K562 (cell line): ENCODE results near the gene NTN1. TPM values are rescaled to one million over a fixed set of nuclear protein-coding genes. Genes with fewer than 3 reads are reported as not detected.

Source experiments
- ATAC-seq: fragments of 200-7000 bp; cut with Tn5 transposase; 3 replicates; pipeline ENCODE4 v1.9.1; 2020; ENCODE audit warnings: moderate library complexity
- BruUV-seq: library from RNA; stranded (reverse); fragments of 400-500 nt; replicated peaks from 2 replicates; lab custom pipeline; 2021; lab: Mats Ljungman, UMichigan
- CTCF ChIA-PET: fragments of 300-600 bp; formaldehyde crosslinking; extraction: SDS; loops from one replicate; lab custom pipeline; 2021; ENCODE audit warnings: low intra/inter-chr PET ratio; lab: Yijun Ruan, JAX
- POLR2A ChIA-PET: fragments of 300-600, 350-650 bp; sonication (Branson Sonifier 250); formaldehyde crosslinking; extraction: SDS; loops from one replicate; lab custom pipeline; 2021; ENCODE audit warnings: antibody characterized with exemption, inconsistent platforms; lab: Yijun Ruan, JAX
- DNase-seq, 4 experiments: peaks; one replicate each; pipeline versions ENCODE4 v3.0.0 to v3.0.0-alpha.2; 2011 to 2018; ENCODE audit warnings: low spot score in 3 of 4, mixed read lengths in 3 of 4; ENCODE audit errors: extremely low read depth in 1 of 4
- FAIRE-seq: peaks from 2 replicates; lab custom pipeline; 2011; peaks lifted over from hg19 to GRCh38; lab: Jason Lieb, UNC
- H2AFZ ChIP-seq: 2 replicates; pipeline ENCODE4 v1.6.0; 2011; ENCODE audit warnings: low read depth, low read length, control low read depth, inconsistent platforms
- H3K27ac ChIP-seq: fragments of 200-600 bp; 3 replicates; pipeline ENCODE4 v1.8.0; 2011; ENCODE audit warnings: low read depth, mild to moderate bottlenecking, control low read depth, inconsistent platforms, low read length, moderate library complexity, mixed read lengths; ENCODE audit errors: extremely low read depth
- H3K27me3 ChIP-seq, 2 experiments: fragments of 300-600 bp in 1 of 2; 2 replicates in 1 of 2; 3 replicates in 1 of 2; pipeline versions ENCODE4 v1.6.0 to v1.8.0; 2011; ENCODE audit warnings: inconsistent platforms in 2 of 2, low read length in 2 of 2, mild to moderate bottlenecking in 1 of 2, mixed read lengths in 1 of 2, moderate library complexity in 1 of 2; ENCODE audit not compliant: control insufficient read depth in 2 of 2, insufficient read depth in 2 of 2
- H3K36me3 ChIP-seq: fragments of 300-600 bp; 3 replicates; pipeline ENCODE4 v1.8.0; 2011; ENCODE audit warnings: mild to moderate bottlenecking, low read length, inconsistent platforms; ENCODE audit not compliant: control insufficient read depth, insufficient read depth
- H3K4me1 ChIP-seq, 2 experiments: fragments of 200-600 bp in 1 of 2; replicated peaks in 1 of 2; 2 replicates in 1 of 2; 3 replicates in 1 of 2; pipeline versions ENCODE4 v1.5.1 to v1.8.0; 2011; ENCODE audit warnings: inconsistent platforms in 2 of 2, low read length in 2 of 2, mild to moderate bottlenecking in 1 of 2, mixed read lengths in 1 of 2, moderate library complexity in 1 of 2; ENCODE audit not compliant: control insufficient read depth in 2 of 2, insufficient read depth in 2 of 2
- H3K4me2 ChIP-seq: 2 replicates; pipeline ENCODE4 v1.6.1; 2011; ENCODE audit warnings: low read length, control low read depth, inconsistent platforms, mixed read lengths; ENCODE audit not compliant: insufficient read depth
- H3K4me3 ChIP-seq: fragments of 200-600 bp; sonication (generic), shearing (Covaris generic); 2 replicates; pipeline ENCODE4 v1.5.1; 2016; ENCODE audit warnings: control low read depth, inconsistent platforms
- H3K79me2 ChIP-seq: fragments of 200-600 bp; 3 replicates; pipeline ENCODE4 v1.8.0; 2011; ENCODE audit warnings: low read length, inconsistent platforms; ENCODE audit not compliant: control insufficient read depth, insufficient read depth
- H3K9ac ChIP-seq, 2 experiments: 2 replicates each; pipeline versions ENCODE4 v1.6.0 to v1.6.1; 2011; ENCODE audit warnings: low read depth in 2 of 2, low read length in 2 of 2, control low read depth in 1 of 2, inconsistent platforms in 1 of 2, mild to moderate bottlenecking in 1 of 2, mixed read lengths in 1 of 2; ENCODE audit not compliant: insufficient read depth in 1 of 2
- H3K9me1 ChIP-seq: one replicate; pipeline ENCODE4 v1.6.0; 2011; ENCODE audit warnings: inconsistent platforms, mild to moderate bottlenecking, low read length, moderate library complexity; ENCODE audit not compliant: control insufficient read depth, insufficient read depth
- H3K9me3 ChIP-seq: replicated peaks from 2 replicates; pipeline ENCODE4 v1.5.1; 2011; ENCODE audit warnings: low read depth, low read length, inconsistent platforms; ENCODE audit not compliant: control insufficient read depth, insufficient read depth
- H4K20me1 ChIP-seq: replicated peaks from 2 replicates; pipeline ENCODE4 v1.6.1; 2011; ENCODE audit warnings: low read length, inconsistent platforms, mixed read lengths; ENCODE audit not compliant: control insufficient read depth, insufficient read depth
- TEAD4 ChIP-seq, 2 experiments: sonication (generic) in 1 of 2; formaldehyde crosslinking in 1 of 2; IDR thresholded peaks; 2 replicates each; pipeline versions ENCODE4 v1.6.1 to v1.8.0; 2012 to 2022; ENCODE audit warnings: borderline replicate concordance in 1 of 2, inconsistent platforms in 1 of 2, low read length in 1 of 2, mild to moderate bottlenecking in 1 of 2, missing genetic modification reagents in 1 of 2
- ZHX1 ChIP-seq: fragments of 150-350 bp; conservative IDR thresholded peaks from 2 replicates; pipeline ENCODE4 v1.6.1; 2014; ENCODE audit warnings: low read length
- ZNF282 ChIP-seq: sonication (generic); formaldehyde crosslinking; IDR thresholded peaks from 2 replicates; pipeline ENCODE4 v1.8.1; 2023; ENCODE audit warnings: missing genetic modification reagents
- WGBS: fragments of 100-300 bp; shearing (Covaris generic); methylation state at CpG from one replicate; pipeline ENCODE4 v1.1.6; 2016; ENCODE audit warnings: low coverage, mixed read lengths; ENCODE audit not compliant: insufficient coverage; ENCODE audit errors: missing lambda C conversion rate; 5-methylcytosine and 5-hydroxymethylcytosine counted together
- in situ Hi-C: fragments of 300-500 bp; cut with MboI; formaldehyde crosslinking; loops from 4 replicates; pipeline ENCODE4 v1.15.0; 2018; ENCODE audit warnings: inconsistent platforms, mixed read lengths
- intact Hi-C: fragments of 100-400 bp; cut with micrococcal nuclease; formaldehyde crosslinking; loops from 2 replicates; pipeline ENCODE4 v1.14.2; 2022
- polyA plus RNA-seq, 8 experiments: library from polyadenylated mRNA; depleted of rRNA in 4 of 8; stranded (reverse) in 5 of 8; unstranded in 3 of 8; fragments of >200 nt; fragmentation: Nextera tagmentation in 2 of 8; fragmentation: Illumina TruSeq in 1 of 8; extraction: Ambion mirVana in 2 of 8; extraction: Trizol in 1 of 8; gene quantifications; 2 replicates each; pipeline versions ENCODE4 v1.2.1 to v1.2.3, GENCODE V29; 2011 to 2014; ENCODE audit warnings: inconsistent platforms in 1 of 8, missing spikeins in 1 of 8
- total RNA-seq, 7 experiments: library from RNA; depleted of rRNA in 6 of 7; stranded (reverse); fragments of >200 nt in 6 of 7; fragmentation: Illumina TruSeq in 2 of 7; extraction: Trizol in 2 of 7; gene quantifications; 2 replicates each; pipeline versions ENCODE4 v1.2.1 to v1.2.3, GENCODE V29; 2011 to 2021; ENCODE audit warnings: low replicate concordance in 1 of 7
- TF ChIP-seq, protein P1 (sequence below): sonication (generic); formaldehyde crosslinking; IDR thresholded peaks from 2 replicates; pipeline ENCODE4 v1.8.0; 2023; ENCODE audit warnings: missing genetic modification reagents, mild to moderate bottlenecking, borderline replicate concordance
- TF ChIP-seq, protein P2 (sequence below): fragments of 250-450 bp; sonication (Bioruptor Pico); IDR thresholded peaks from 2 replicates; pipeline ENCODE4 v1.5.0; 2020; ENCODE audit warnings: mild to moderate bottlenecking, borderline replicate concordance

NTN1 gene
- total and polyA plus RNA-seq, 9 of the 15 experiments (the other 6 are each of a cell fraction or from before 2014, with no cell fraction given), result 0.02 TPM; not detected in 8

DNA sequence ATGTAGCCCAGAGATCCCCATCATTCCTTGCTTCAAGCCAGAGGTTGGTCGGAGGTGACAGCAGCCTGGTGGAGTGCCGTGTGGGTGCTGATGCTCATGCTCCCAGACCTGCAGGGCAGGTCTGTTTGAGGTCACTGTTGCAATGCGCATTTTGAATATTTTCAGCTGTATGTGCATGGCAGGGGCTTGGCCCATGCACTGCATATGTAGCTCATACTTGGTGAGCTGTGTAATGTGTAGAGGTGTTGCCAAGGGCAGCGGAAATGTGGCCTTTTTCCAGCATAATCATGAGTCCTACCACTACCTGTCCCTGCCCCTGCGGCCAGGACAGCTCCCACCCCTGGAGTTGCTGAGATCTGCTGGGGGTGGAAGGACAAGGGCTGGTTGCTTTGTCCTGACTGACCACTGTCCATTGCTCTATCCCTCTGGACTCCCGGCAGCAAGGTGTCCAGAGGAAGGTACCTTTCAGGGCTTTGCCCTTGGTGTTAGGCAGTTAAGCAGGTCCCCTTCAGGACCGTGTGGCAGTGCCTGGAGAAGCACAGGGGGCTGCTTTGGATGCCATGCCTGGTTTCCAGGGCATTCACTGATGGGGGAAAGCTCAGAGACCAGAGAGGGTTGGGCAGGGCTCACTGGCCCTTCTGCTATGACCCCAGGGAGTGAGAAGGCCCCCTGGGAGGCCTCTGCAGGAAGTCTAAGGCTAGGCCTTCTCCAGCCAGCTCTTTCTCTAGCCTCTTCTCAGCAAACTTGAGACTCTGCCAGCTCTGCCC is 215.2 kb downstream of the NTN1 start:
- BruUV-seq, result no TSS peak
- H3K4me3 ChIP-seq, result no peak overlapping the region
- POLR2A ChIA-PET, result no interaction called here
- peaks cover 0 to 28% of the 10 kb centered on the region in 2 experiments; a peak in 2 of 5 replicates for H3K27me3 ChIP-seq
- H3K4me1 ChIP-seq, result peaks cover 0 to 20% of the 10 kb centered on the region in 2 experiments; a peak in 2 of 5 replicates
- no peak for ATAC-seq
- H3K9me3 ChIP-seq, result no peaks in the 10 kb centered on the region
- no peaks in the 10 kb centered on the region for H3K79me2 ChIP-seq
- TF ChIP-seq TEAD4 (IDR thresholded peaks at IDR 0.05; ENCODE audit: low read length) (no peak), TEAD4 (CRISPR knock-in tag; IDR thresholded peaks at IDR 0.05; ENCODE audit: borderline replicate concordance) (no peak), ZNF282 (CRISPR knock-in tag) (no peak), ZHX1 (no peak)
- TF ChIP-seq, protein P1, sequence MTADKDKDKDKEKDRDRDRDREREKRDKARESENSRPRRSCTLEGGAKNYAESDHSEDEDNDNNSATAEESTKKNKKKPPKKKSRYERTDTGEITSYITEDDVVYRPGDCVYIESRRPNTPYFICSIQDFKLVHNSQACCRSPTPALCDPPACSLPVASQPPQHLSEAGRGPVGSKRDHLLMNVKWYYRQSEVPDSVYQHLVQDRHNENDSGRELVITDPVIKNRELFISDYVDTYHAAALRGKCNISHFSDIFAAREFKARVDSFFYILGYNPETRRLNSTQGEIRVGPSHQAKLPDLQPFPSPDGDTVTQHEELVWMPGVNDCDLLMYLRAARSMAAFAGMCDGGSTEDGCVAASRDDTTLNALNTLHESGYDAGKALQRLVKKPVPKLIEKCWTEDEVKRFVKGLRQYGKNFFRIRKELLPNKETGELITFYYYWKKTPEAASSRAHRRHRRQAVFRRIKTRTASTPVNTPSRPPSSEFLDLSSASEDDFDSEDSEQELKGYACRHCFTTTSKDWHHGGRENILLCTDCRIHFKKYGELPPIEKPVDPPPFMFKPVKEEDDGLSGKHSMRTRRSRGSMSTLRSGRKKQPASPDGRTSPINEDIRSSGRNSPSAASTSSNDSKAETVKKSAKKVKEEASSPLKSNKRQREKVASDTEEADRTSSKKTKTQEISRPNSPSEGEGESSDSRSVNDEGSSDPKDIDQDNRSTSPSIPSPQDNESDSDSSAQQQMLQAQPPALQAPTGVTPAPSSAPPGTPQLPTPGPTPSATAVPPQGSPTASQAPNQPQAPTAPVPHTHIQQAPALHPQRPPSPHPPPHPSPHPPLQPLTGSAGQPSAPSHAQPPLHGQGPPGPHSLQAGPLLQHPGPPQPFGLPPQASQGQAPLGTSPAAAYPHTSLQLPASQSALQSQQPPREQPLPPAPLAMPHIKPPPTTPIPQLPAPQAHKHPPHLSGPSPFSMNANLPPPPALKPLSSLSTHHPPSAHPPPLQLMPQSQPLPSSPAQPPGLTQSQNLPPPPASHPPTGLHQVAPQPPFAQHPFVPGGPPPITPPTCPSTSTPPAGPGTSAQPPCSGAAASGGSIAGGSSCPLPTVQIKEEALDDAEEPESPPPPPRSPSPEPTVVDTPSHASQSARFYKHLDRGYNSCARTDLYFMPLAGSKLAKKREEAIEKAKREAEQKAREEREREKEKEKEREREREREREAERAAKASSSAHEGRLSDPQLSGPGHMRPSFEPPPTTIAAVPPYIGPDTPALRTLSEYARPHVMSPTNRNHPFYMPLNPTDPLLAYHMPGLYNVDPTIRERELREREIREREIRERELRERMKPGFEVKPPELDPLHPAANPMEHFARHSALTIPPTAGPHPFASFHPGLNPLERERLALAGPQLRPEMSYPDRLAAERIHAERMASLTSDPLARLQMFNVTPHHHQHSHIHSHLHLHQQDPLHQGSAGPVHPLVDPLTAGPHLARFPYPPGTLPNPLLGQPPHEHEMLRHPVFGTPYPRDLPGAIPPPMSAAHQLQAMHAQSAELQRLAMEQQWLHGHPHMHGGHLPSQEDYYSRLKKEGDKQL (CRISPR knock-in tag), result no peak
- TF ChIP-seq, protein P2, sequence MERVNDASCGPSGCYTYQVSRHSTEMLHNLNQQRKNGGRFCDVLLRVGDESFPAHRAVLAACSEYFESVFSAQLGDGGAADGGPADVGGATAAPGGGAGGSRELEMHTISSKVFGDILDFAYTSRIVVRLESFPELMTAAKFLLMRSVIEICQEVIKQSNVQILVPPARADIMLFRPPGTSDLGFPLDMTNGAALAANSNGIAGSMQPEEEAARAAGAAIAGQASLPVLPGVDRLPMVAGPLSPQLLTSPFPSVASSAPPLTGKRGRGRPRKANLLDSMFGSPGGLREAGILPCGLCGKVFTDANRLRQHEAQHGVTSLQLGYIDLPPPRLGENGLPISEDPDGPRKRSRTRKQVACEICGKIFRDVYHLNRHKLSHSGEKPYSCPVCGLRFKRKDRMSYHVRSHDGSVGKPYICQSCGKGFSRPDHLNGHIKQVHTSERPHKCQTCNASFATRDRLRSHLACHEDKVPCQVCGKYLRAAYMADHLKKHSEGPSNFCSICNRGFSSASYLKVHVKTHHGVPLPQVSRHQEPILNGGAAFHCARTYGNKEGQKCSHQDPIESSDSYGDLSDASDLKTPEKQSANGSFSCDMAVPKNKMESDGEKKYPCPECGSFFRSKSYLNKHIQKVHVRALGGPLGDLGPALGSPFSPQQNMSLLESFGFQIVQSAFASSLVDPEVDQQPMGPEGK (CRISPR knock-in tag), result no peak
- TF ChIP-seq, all 486 proteins: peak for 0
- intact Hi-C loops, result no loop called here
- no peak overlapping the region for H3K27ac ChIP-seq
- DNase-seq (no peak), FAIRE-seq (no peak)
- no peaks in the 10 kb centered on the region for H3K9me1 ChIP-seq
- CTCF ChIA-PET, result no interaction called here
- H3K9ac ChIP-seq, result no peak overlapping the region
- H4K20me1 ChIP-seq, result 0 out of 2 replicates have a peak, but pooled peaks cover 5% of the 10 kb centered on the region
- no peak overlapping the region for H3K4me2 ChIP-seq
- in situ Hi-C loops, result no loop called here
- 4% methylated on average over 4 of the region's 7 CpGs for WGBS
- H2AFZ ChIP-seq, result no peak overlapping the region
- no peaks in the 10 kb centered on the region for H3K36me3 ChIP-seq
